ENCODE data around the gene GCNT1. TPM values are rescaled to one million over a fixed set of nuclear protein-coding genes. Genes with fewer than 3 reads are reported as not detected.
"Not testable (repeated sequence)": the region's sequence is repeated elsewhere in the genome, so short reads cannot be mapped to it uniquely, and the experiment has no call there.

The GCNT1 gene
- total RNA-seq, 1 experiment from 2014 or later, result 17.2 TPM

DNA sequence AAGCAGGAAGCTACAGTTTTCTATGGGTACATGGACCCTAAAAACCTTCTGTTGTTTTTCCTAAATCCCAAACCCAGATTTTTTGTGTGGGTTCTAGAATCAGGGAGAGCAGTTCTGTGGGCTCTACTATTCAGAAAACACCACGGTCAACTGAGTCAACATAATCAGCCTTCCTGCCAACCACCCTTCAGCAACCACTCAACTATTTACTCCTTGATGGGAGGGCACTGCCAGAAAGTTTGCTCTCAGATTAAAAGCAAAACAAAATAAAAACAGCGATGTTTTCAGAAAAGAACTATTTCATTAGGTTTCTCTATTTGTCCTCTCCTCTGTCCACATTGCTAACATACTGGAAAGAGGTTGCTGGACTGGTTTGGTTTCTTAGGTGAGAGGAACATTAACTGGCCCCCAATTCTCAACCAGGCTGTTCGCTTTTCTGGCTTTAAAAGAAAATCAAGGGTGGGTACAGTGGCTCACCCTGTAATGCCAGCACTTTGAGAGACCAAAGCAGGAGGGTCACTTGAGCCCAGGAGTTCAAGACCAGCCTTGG is 72.3 kb downstream of the GCNT1 start:
- peaks cover 4% of the 10 kb centered on the region; the same call in 1 of the 2 replicates for H3K4me1 Mint-ChIP-seq
- no peak for DNase-seq (ENCODE audit: low spot score)
- ChIA-PET CTCF (no interaction called here), POLR2A (no interaction called here)
- ATAC-seq, result no peak
- H3K4me3 Mint-ChIP-seq, result no peak overlapping the region
- TF ChIP-seq GTF2I (CRISPR knock-in tag; conservative IDR thresholded peaks at IDR 0.05), result no peak
- TF ChIP-seq, protein P1, sequence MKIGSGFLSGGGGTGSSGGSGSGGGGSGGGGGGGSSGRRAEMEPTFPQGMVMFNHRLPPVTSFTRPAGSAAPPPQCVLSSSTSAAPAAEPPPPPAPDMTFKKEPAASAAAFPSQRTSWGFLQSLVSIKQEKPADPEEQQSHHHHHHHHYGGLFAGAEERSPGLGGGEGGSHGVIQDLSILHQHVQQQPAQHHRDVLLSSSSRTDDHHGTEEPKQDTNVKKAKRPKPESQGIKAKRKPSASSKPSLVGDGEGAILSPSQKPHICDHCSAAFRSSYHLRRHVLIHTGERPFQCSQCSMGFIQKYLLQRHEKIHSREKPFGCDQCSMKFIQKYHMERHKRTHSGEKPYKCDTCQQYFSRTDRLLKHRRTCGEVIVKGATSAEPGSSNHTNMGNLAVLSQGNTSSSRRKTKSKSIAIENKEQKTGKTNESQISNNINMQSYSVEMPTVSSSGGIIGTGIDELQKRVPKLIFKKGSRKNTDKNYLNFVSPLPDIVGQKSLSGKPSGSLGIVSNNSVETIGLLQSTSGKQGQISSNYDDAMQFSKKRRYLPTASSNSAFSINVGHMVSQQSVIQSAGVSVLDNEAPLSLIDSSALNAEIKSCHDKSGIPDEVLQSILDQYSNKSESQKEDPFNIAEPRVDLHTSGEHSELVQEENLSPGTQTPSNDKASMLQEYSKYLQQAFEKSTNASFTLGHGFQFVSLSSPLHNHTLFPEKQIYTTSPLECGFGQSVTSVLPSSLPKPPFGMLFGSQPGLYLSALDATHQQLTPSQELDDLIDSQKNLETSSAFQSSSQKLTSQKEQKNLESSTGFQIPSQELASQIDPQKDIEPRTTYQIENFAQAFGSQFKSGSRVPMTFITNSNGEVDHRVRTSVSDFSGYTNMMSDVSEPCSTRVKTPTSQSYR (CRISPR knock-in tag; IDR thresholded peaks at IDR 0.05), result no peak
- TF ChIP-seq ELF4 (CRISPR knock-in tag; IDR thresholded peaks at IDR 0.05; ENCODE audit: low read depth), result no peak
- TF ChIP-seq CREB1 (CRISPR knock-in tag; IDR thresholded peaks at IDR 0.05), result no peak
- no peaks in the 10 kb centered on the region for H3K27me3 Mint-ChIP-seq (ENCODE audit: low read depth)
- no peak overlapping the region for H3K27ac Mint-ChIP-seq
- H3K36me3 Mint-ChIP-seq, result peaks cover 3% of the 10 kb centered on the region
- peaks cover 13% of the 10 kb centered on the region for H3K9me3 Mint-ChIP-seq

DNA sequence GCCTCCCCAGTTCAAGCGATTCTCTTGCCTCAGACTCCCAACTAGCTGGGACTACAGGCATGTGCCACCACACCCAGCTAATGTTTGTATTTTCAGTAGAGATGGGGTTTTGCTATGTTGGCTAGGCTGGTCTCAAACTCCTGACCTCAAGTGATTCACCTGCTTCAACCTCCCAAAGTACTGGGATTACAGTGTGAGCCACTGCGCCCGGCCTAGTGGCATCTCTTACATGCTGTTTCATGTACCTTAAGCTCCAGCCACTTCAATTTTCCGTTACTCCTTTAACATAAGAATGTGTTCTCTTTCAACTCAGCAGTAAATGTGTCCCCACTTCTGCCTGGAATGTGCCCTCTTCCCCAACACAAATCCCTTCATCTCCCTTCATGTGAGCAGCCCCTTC is 73.9 kb downstream of the GCNT1 start:
- peaks cover 10% of the 10 kb centered on the region for H3K9me3 Mint-ChIP-seq
- H3K36me3 Mint-ChIP-seq; ATAC-seq; POLR2A ChIA-PET; H3K4me3 Mint-ChIP-seq; H3K27me3 Mint-ChIP-seq (ENCODE audit: low read depth); DNase-seq (ENCODE audit: low spot score); H3K4me1 Mint-ChIP-seq; H3K27ac Mint-ChIP-seq: not testable (repeated sequence)
- CTCF ChIA-PET, result interaction anchor here (0.7 to 1.1 kb wide), 3 partner anchors 73 to 139 kb away, joined by 3 read pairs; partner anchors contain the start of gene RFK

DNA sequence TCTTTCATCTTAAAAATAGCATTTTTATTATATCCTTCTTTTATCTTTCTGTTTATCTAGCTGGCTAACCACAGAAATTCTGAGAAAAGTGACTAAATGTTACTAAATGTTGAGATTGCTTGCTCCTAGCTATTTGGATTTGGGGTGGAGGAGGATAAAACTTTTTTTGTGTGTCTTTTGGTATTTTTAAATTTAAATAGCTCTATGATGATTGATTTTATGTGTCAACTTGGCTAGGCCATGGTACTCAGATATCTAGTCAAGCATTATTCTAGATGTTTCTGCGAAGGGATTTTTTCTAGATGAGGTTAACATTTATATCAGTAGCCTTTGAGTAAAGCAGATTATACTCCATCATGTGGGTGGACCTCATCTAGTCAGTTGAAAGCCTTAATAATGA is 75.0 kb downstream of the GCNT1 start:
- Mint-ChIP-seq H3K27me3 (ENCODE audit: low read depth) (no peaks in the 10 kb centered on the region), H3K36me3 (peaks cover 2% of the 10 kb centered on the region), H3K27ac (no peak overlapping the region), H3K4me1 (peaks cover 4% of the 10 kb centered on the region; the same call in 1 of the 2 replicates), H3K9me3 (peaks cover 2% of the 10 kb centered on the region), H3K4me3 (no peak overlapping the region)
- CTCF ChIA-PET, result no interaction called here
- no peak for ATAC-seq
- no peak for TF ChIP-seq PRRX2 (CRISPR knock-in tag; IDR thresholded peaks at IDR 0.05)
- no peak for TF ChIP-seq ZSCAN18 (CRISPR knock-in tag; IDR thresholded peaks at IDR 0.05)
- TF ChIP-seq, protein P2, sequence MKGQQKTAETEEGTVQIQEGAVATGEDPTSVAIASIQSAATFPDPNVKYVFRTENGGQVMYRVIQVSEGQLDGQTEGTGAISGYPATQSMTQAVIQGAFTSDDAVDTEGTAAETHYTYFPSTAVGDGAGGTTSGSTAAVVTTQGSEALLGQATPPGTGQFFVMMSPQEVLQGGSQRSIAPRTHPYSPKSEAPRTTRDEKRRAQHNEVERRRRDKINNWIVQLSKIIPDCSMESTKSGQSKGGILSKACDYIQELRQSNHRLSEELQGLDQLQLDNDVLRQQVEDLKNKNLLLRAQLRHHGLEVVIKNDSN (CRISPR knock-in tag; IDR thresholded peaks at IDR 0.05), result no peak
- no peak for TF ChIP-seq ATF6 (CRISPR knock-in tag; IDR thresholded peaks at IDR 0.05)
- no peak for TF ChIP-seq OVOL2 (CRISPR knock-in tag; IDR thresholded peaks at IDR 0.05; ENCODE audit: borderline replicate concordance)
- no peak for TF ChIP-seq SMAD3 (CRISPR knock-in tag; IDR thresholded peaks at IDR 0.05; ENCODE audit: borderline replicate concordance)
- no peak for TF ChIP-seq GTF2I (CRISPR knock-in tag; conservative IDR thresholded peaks at IDR 0.05)
- TF ChIP-seq, protein P3, sequence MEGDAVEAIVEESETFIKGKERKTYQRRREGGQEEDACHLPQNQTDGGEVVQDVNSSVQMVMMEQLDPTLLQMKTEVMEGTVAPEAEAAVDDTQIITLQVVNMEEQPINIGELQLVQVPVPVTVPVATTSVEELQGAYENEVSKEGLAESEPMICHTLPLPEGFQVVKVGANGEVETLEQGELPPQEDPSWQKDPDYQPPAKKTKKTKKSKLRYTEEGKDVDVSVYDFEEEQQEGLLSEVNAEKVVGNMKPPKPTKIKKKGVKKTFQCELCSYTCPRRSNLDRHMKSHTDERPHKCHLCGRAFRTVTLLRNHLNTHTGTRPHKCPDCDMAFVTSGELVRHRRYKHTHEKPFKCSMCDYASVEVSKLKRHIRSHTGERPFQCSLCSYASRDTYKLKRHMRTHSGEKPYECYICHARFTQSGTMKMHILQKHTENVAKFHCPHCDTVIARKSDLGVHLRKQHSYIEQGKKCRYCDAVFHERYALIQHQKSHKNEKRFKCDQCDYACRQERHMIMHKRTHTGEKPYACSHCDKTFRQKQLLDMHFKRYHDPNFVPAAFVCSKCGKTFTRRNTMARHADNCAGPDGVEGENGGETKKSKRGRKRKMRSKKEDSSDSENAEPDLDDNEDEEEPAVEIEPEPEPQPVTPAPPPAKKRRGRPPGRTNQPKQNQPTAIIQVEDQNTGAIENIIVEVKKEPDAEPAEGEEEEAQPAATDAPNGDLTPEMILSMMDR (IDR thresholded peaks at IDR 0.05), result no peak
- TF ChIP-seq ESRRA (CRISPR knock-in tag; IDR thresholded peaks at IDR 0.05; ENCODE audit: borderline replicate concordance), result no peak
- TF ChIP-seq, protein P4, sequence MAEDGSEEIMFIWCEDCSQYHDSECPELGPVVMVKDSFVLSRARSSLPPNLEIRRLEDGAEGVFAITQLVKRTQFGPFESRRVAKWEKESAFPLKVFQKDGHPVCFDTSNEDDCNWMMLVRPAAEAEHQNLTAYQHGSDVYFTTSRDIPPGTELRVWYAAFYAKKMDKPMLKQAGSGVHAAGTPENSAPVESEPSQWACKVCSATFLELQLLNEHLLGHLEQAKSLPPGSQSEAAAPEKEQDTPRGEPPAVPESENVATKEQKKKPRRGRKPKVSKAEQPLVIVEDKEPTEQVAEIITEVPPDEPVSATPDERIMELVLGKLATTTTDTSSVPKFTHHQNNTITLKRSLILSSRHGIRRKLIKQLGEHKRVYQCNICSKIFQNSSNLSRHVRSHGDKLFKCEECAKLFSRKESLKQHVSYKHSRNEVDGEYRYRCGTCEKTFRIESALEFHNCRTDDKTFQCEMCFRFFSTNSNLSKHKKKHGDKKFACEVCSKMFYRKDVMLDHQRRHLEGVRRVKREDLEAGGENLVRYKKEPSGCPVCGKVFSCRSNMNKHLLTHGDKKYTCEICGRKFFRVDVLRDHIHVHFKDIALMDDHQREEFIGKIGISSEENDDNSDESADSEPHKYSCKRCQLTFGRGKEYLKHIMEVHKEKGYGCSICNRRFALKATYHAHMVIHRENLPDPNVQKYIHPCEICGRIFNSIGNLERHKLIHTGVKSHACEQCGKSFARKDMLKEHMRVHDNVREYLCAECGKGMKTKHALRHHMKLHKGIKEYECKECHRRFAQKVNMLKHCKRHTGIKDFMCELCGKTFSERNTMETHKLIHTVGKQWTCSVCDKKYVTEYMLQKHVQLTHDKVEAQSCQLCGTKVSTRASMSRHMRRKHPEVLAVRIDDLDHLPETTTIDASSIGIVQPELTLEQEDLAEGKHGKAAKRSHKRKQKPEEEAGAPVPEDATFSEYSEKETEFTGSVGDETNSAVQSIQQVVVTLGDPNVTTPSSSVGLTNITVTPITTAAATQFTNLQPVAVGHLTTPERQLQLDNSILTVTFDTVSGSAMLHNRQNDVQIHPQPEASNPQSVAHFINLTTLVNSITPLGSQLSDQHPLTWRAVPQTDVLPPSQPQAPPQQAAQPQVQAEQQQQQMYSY (CRISPR knock-in tag; IDR thresholded peaks at IDR 0.05), result no peak
- no peak for TF ChIP-seq SOX15 (CRISPR knock-in tag; IDR thresholded peaks at IDR 0.05)
- TF ChIP-seq CREB1 (CRISPR knock-in tag; IDR thresholded peaks at IDR 0.05), result no peak
- no peak for TF ChIP-seq TP53 (CRISPR knock-in tag; IDR thresholded peaks at IDR 0.05)
- no peak for TF ChIP-seq ELF4 (CRISPR knock-in tag; IDR thresholded peaks at IDR 0.05; ENCODE audit: low read depth)
- POLR2A ChIA-PET, result no interaction called here
- no peak for DNase-seq (ENCODE audit: low spot score)

Data from WTC11 (cell line).